GM23248 (cell line): ENCODE measurements around the gene SLFN5. TPM values are rescaled to one million over a fixed set of nuclear protein-coding genes. Genes with fewer than 3 reads are reported as not detected.

ENCODE experiments used
- DNase-seq: peaks from one replicate; pipeline ENCODE4 v3.0.0-alpha.2; 2015
- H2AFZ ChIP-seq: fragments of 200-600 bp; sonication (generic); 2 replicates; pipeline ENCODE4 v1.6.1; 2016; ENCODE audit warnings: antibody characterized with exemption
- H3F3A ChIP-seq: fragments of 200-600 bp; sonication (generic); 2 replicates; pipeline ENCODE4 v1.6.1; 2016; ENCODE audit warnings: mild to moderate bottlenecking, antibody characterized with exemption, mixed run types; ENCODE audit not compliant: insufficient read depth
- H3K27ac ChIP-seq: fragments of 200-600 bp; sonication (generic); 2 replicates; pipeline ENCODE4 v1.5.1; 2016; ENCODE audit warnings: mild to moderate bottlenecking
- H3K27me3 ChIP-seq: fragments of 200-600 bp; sonication (generic); replicated peaks from 2 replicates; pipeline ENCODE4 v1.6.1; 2016; ENCODE audit warnings: mild to moderate bottlenecking; ENCODE audit not compliant: insufficient read depth
- H3K36me3 ChIP-seq: fragments of 200-600 bp; sonication (generic); 2 replicates; pipeline ENCODE4 v1.6.1; 2016; ENCODE audit warnings: low read depth, mild to moderate bottlenecking
- H3K4me1 ChIP-seq: fragments of 200-600 bp; sonication (generic); 2 replicates; pipeline ENCODE4 v1.6.1; 2016; ENCODE audit warnings: mild to moderate bottlenecking; ENCODE audit not compliant: insufficient read depth
- H3K4me2 ChIP-seq: fragments of 200-600 bp; sonication (generic); one replicate; pipeline ENCODE4 v1.6.1; 2016; ENCODE audit warnings: mild to moderate bottlenecking; ENCODE audit not compliant: unreplicated experiment
- H3K4me3 ChIP-seq: fragments of 200-600 bp; sonication (generic); 2 replicates; pipeline ENCODE4 v1.5.1; 2016; ENCODE audit warnings: mild to moderate bottlenecking
- H3K79me2 ChIP-seq: fragments of 200-600 bp; sonication (generic); 2 replicates; pipeline ENCODE4 v1.6.1; 2016; ENCODE audit warnings: mild to moderate bottlenecking; ENCODE audit not compliant: insufficient read depth
- H3K9ac ChIP-seq: fragments of 200-600 bp; sonication (generic); 2 replicates; pipeline ENCODE4 v1.6.1; 2016; ENCODE audit warnings: mild to moderate bottlenecking
- H3K9me2 ChIP-seq: fragments of 200-600 bp; sonication (generic); 2 replicates; pipeline ENCODE4 v1.6.1; 2016; ENCODE audit warnings: mixed run types, mild to moderate bottlenecking, moderate library complexity; ENCODE audit not compliant: insufficient read depth
- H3K9me3 ChIP-seq: fragments of 200-600 bp; sonication (generic); one replicate; pipeline ENCODE4 v1.6.1; 2017; ENCODE audit warnings: low read depth
- H4K20me1 ChIP-seq: fragments of 200-600 bp; sonication (generic); 2 replicates; pipeline ENCODE4 v1.6.0; 2016; ENCODE audit not compliant: insufficient read depth
- EZH2 ChIP-seq: fragments of 200-600 bp; sonication (generic); IDR thresholded peaks from 2 replicates; pipeline ENCODE4 v1.6.1; 2018; ENCODE audit warnings: antibody characterized with exemption, mild to moderate bottlenecking; ENCODE audit not compliant: insufficient read depth, poor library complexity, severe bottlenecking
- EZH2phosphoT487 ChIP-seq: fragments of 200-600 bp; sonication (generic); IDR thresholded peaks from 2 replicates; pipeline ENCODE4 v1.6.1; 2018; ENCODE audit warnings: antibody characterized with exemption, moderate library complexity, mild to moderate bottlenecking, low read depth; ENCODE audit not compliant: insufficient read depth
- WGBS, 2 experiments: methylation state at CpG; one replicate each; pipeline ENCODE4 v1.1.6; 2015 to 2017; ENCODE audit warnings: low lambda C conversion rate in 2 of 2, low coverage in 1 of 2; ENCODE audit errors: missing lambda C conversion rate in 2 of 2; 5-methylcytosine and 5-hydroxymethylcytosine counted together
- in situ Hi-C: fragments of 300-500 bp; cut with MboI; formaldehyde crosslinking; loops from 2 replicates; pipeline ENCODE4 v1.15.0; 2020
- polyA plus RNA-seq: library from polyadenylated mRNA; unstranded; fragments of >200 nt; fragmentation: Nextera tagmentation; extraction: Ambion mirVana; gene quantifications from 2 replicates; pipeline ENCODE4 v1.2.1, GENCODE V29; 2016
- total RNA-seq: library from RNA; depleted of rRNA; stranded (reverse); fragments of >200 nt; shearing (Covaris generic); gene quantifications from 2 replicates; pipeline ENCODE4 v1.2.3, GENCODE V29; 2014

SLFN5 gene
- total and polyA plus RNA-seq, 2 experiments from 2014 or later, result 33.4 to 57.3 TPM

DNA sequence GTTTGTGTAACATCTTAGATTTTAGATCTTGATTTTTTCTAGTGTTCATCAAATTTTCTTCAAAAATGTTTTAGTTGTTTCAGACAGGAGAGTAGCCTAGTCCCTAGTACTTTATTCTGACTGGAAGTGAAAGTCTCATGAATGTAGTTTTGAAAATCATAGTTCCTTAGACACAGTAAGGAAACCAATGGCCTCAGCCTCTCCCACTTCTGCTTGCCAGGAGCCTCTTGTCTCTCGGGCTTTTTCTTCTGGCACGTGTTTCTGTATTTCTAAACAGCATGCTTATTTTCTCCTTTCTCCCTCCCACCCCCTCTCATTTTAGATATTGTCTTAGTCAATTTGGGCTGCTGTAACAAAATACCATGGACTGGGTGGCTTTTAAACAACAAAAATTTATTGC lies 9.8 kb downstream of the SLFN5 start:
- 26 to 31% methylated on average over 2 of the region's 2 CpGs for WGBS, 2 experiments
- peak; percentile 20 for DNase-seq

DNA sequence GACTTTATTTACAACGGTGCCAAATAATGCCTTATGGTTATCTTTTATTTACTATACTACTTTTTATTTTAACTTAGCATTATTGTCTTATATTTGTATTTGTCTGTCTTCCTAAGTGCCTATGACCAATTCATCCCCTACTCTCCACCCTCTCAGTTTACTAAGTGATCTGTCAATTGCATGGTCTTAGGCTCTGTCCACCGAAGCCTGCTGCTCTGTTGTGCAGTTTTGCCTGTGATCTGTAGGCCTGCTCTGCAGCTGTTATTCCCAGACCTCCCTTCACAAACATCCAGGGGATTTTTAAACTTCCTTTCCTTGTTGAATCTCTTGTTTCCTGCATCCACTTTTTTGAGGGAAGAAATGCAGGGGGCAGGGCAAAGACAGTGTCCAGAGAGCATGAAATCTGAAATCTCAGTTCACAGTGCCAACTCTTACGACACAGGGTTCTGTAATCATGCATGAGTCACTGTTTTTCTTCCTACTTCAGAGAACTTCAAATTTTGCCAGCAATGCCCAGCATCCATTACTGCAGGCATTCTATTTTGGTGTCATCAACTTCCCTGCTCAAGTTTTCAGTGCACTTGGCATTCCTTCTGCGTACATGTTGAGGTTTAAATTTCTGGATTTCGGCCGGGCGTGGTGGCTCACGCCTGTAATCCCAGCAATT lies 11.4 kb downstream of the SLFN5 start:
- H3K4me3 ChIP-seq, result 0 out of 2 replicates have a peak overlapping the region, but pooled peaks have one; percentile 23
- H3K4me2 ChIP-seq, result peak overlapping the region; percentile 50
- H4K20me1 ChIP-seq, result no peaks in the 10 kb centered on the region
- WGBS, 2 experiments, result 8 to 10% methylated on average over 8 of the region's 8 CpGs
- H2AFZ ChIP-seq, result no peak overlapping the region
- peak overlapping the region; percentile 72 for H3K27ac ChIP-seq
- TF ChIP-seq EZH2 (no peak), EZH2phosphoT487 (no peak)
- in situ Hi-C loops, result no loop called here
- peaks cover 68% of the 10 kb centered on the region for H3F3A ChIP-seq
- H3K9ac ChIP-seq, result peak overlapping the region; percentile 42; the same call in 1 of the 2 replicates
- no peaks in the 10 kb centered on the region for H3K9me2 ChIP-seq
- peaks cover 17% of the 10 kb centered on the region for H3K36me3 ChIP-seq
- H3K4me1 ChIP-seq, result peaks cover 17% of the 10 kb centered on the region; the same call in 1 of the 2 replicates
- no peaks in the 10 kb centered on the region for H3K9me3 ChIP-seq
- H3K79me2 ChIP-seq, result peaks cover 90% of the 10 kb centered on the region
- peak; percentile 98 for DNase-seq
- H3K27me3 ChIP-seq, result no peaks in the 10 kb centered on the region

More for the DNA sequence above, 9.8 kb downstream of the SLFN5 start:
- Histone ChIP-seq H3K9me2 (no peaks in the 10 kb centered on the region), H3K27me3 (no peaks in the 10 kb centered on the region), H3F3A (peaks cover 73% of the 10 kb centered on the region), H3K4me3 (no peak overlapping the region), H3K79me2 (peaks cover 90% of the 10 kb centered on the region), H4K20me1 (no peaks in the 10 kb centered on the region), H3K4me2 (no peak overlapping the region), H3K27ac (peak overlapping the region; percentile 72; the same call in 1 of the 2 replicates), H3K36me3 (peaks cover 18% of the 10 kb centered on the region; the same call in 1 of the 2 replicates), H3K9ac (no peak overlapping the region), H2AFZ (no peak overlapping the region), H3K9me3 (no peaks in the 10 kb centered on the region), H3K4me1 (peaks cover 17% of the 10 kb centered on the region; the same call in 1 of the 2 replicates)
- in situ Hi-C loops, result no loop called here
- no peak for TF ChIP-seq EZH2

DNA sequence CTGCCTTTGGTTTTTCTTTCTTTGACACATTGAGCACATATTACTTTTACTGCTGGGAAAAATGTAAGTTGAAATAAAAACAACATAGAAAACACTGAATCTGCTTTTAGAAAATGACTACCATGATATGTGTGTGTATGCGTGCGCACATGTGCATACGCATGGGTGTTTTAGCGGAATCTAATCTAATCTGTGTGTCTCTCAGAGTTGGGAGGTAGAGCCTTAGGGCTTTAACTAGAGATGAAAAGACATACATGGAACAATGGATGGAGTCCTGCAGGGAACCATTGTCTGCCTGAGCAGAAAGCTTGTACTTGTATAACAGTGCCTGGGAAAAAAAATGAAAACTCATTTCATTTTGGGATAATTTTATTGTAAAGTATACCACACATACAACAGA lies 12.4 kb downstream of the SLFN5 start:
- Histone ChIP-seq H3K36me3 (peaks cover 23% of the 10 kb centered on the region), H3K27ac (peak overlapping the region; percentile 72; the same call in 1 of the 2 replicates), H3K4me2 (no peak overlapping the region), H3F3A (peaks cover 58% of the 10 kb centered on the region), H2AFZ (no peak overlapping the region), H3K9me3 (no peaks in the 10 kb centered on the region), H3K27me3 (no peaks in the 10 kb centered on the region), H3K9me2 (no peaks in the 10 kb centered on the region), H4K20me1 (no peaks in the 10 kb centered on the region), H3K79me2 (peaks cover 90% of the 10 kb centered on the region), H3K4me3 (no peak overlapping the region), H3K9ac (no peak overlapping the region), H3K4me1 (peaks cover 17% of the 10 kb centered on the region; the same call in 1 of the 2 replicates)
- 98 to 100% methylated on average over 4 of the region's 4 CpGs for WGBS, 2 experiments
- no peak for TF ChIP-seq EZH2phosphoT487
- TF ChIP-seq EZH2, result no peak
- in situ Hi-C loops, result no loop called here
- no peak for DNase-seq

DNA sequence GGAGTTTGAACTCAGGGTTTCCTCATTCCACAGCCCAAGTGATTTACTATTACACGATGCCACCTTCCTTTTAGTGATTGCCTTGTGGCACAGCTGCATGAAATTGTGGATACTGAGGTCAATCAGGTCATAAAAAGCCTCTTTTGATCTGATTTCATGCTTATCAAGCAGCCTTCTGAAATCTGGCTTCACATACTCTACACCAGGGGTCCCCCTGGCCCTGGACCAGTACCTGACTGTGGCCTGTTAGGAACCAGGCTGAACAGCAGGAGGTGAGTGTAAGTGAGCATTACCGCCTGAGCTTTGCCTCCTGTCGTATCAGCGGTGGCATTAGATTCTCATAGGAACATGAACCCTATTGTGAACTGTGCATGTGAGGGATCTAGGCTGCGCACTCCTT lies 13.8 kb downstream of the SLFN5 start:
- peaks cover 48% of the 10 kb centered on the region for H3F3A ChIP-seq
- no peak for TF ChIP-seq EZH2phosphoT487
- TF ChIP-seq EZH2, result no peak
- in situ Hi-C loops, result no loop called here
- H3K4me2 ChIP-seq, result no peak overlapping the region
- H3K27me3 ChIP-seq, result no peaks in the 10 kb centered on the region
- H3K9ac ChIP-seq, result no peak overlapping the region
- no peak for DNase-seq
- H3K9me3 ChIP-seq, result no peaks in the 10 kb centered on the region
- no peak overlapping the region for H3K4me3 ChIP-seq
- 78 to 80% methylated on average over 5 of the region's 5 CpGs for WGBS, 2 experiments
- H3K9me2 ChIP-seq, result no peaks in the 10 kb centered on the region
- no peaks in the 10 kb centered on the region for H4K20me1 ChIP-seq
- peaks cover 31% of the 10 kb centered on the region for H3K36me3 ChIP-seq
- H2AFZ ChIP-seq, result no peak overlapping the region
- H3K79me2 ChIP-seq, result peaks cover 87% of the 10 kb centered on the region
- H3K27ac ChIP-seq, result no peak overlapping the region
- H3K4me1 ChIP-seq, result peaks cover 17% of the 10 kb centered on the region; the same call in 1 of the 2 replicates

DNA sequence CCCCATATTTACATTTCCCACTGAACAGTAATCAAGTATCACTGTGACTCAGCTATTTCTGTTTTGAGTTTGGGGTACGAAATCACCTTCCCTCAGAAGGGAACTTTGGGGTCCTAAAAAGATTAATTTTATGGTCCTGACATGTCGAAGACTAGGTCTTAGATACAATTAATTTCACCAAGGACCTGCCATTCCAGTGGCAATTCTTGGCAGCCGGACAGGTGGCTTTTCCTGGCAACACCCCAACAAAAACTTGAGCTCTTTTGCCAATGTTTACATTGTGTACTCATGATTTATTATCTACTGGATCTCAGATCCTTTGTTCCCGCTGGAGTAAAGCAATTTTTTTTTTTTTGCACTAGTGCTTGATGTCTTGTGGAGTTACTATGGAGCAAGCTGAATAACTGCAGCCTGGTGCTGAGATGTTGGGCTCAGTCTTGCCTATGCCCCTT lies 14.4 kb downstream of the SLFN5 start:
- Histone ChIP-seq H3F3A (peaks cover 42% of the 10 kb centered on the region), H4K20me1 (no peaks in the 10 kb centered on the region), H3K4me2 (no peak overlapping the region), H3K27ac (no peak overlapping the region), H3K79me2 (peaks cover 87% of the 10 kb centered on the region), H3K27me3 (no peaks in the 10 kb centered on the region), H3K9ac (no peak overlapping the region), H3K4me1 (peaks cover 17% of the 10 kb centered on the region; the same call in 1 of the 2 replicates), H2AFZ (no peak overlapping the region), H3K36me3 (peaks cover 37% of the 10 kb centered on the region), H3K9me3 (no peaks in the 10 kb centered on the region), H3K4me3 (no peak overlapping the region), H3K9me2 (no peaks in the 10 kb centered on the region)
- DNase-seq, result no peak
- TF ChIP-seq EZH2phosphoT487, result no peak
- TF ChIP-seq EZH2, result no peak
- in situ Hi-C loops, result no loop called here
- 71% methylated on average over 4 of the region's 4 CpGs for WGBS, 2 experiments
